Fibroblast of mammary gland (primary cell): Measurements from ENCODE around the gene ADCY1.

ENCODE experiments used
- DNase-seq: peaks from one replicate; pipeline ENCODE4 v3.0.0-alpha.2; 2010; ENCODE audit warnings: low read depth
- H3K4me3 ChIP-seq: 2 replicates; pipeline ENCODE4 v1.5.1; 2011; ENCODE audit warnings: low read depth, mild to moderate bottlenecking, low read length, moderate library complexity; ENCODE audit not compliant: control insufficient read depth
- TF ChIP-seq, protein P1 (sequence below): conservative IDR thresholded peaks from 2 replicates; pipeline ENCODE4 v1.5.1; 2011; ENCODE audit warnings: low read depth, low read length, inconsistent platforms; ENCODE audit not compliant: control insufficient read depth, insufficient read depth

Gene ADCY1

DNA sequence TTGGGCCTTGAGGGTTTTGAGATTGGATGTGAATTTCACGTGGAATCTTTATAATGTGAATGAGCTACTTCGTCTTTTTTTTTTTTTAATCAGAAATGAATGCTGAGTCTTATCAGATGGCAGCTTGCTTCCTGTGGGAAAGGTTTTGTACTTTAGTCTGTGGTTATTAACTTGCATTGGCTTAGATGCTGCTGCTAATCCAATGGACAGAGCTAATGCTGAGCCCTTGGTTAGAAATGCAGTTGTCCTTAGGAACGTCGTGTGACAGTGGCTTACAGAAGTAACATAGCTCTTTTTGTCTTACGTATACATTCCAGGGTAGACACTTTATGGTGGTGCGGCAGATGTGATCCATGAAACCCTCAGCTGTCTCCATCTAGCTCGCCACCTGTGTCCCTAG, 32.8 kb downstream of the ADCY1 start:
- DNase-seq = no peak
- TF ChIP-seq, protein P1, sequence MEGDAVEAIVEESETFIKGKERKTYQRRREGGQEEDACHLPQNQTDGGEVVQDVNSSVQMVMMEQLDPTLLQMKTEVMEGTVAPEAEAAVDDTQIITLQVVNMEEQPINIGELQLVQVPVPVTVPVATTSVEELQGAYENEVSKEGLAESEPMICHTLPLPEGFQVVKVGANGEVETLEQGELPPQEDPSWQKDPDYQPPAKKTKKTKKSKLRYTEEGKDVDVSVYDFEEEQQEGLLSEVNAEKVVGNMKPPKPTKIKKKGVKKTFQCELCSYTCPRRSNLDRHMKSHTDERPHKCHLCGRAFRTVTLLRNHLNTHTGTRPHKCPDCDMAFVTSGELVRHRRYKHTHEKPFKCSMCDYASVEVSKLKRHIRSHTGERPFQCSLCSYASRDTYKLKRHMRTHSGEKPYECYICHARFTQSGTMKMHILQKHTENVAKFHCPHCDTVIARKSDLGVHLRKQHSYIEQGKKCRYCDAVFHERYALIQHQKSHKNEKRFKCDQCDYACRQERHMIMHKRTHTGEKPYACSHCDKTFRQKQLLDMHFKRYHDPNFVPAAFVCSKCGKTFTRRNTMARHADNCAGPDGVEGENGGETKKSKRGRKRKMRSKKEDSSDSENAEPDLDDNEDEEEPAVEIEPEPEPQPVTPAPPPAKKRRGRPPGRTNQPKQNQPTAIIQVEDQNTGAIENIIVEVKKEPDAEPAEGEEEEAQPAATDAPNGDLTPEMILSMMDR = no peak
- no peak overlapping the region for H3K4me3 ChIP-seq

DNA sequence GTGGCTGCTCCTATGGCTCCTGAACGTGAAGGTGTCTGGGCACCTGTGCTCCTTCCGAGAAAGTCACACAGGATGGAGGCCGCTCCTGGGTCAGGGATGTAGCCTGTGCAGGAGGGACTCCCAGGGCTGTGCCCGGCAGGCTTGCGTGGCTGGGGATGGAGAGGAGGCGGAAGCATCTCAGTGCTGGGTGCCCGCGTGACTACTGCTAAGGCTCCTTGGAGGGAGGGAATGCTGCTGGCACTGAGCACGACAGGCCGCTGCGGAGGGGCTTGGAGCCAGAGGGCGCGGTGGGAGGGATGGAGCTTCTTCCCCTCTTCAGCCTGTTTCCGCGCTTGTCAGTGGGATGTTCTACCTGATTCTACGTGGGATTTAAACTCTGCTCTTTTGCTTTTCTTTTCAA, 35.0 kb downstream of the ADCY1 start:
- TF ChIP-seq, protein P1 = no peak
- no peak for DNase-seq
- no peak overlapping the region for H3K4me3 ChIP-seq

DNA sequence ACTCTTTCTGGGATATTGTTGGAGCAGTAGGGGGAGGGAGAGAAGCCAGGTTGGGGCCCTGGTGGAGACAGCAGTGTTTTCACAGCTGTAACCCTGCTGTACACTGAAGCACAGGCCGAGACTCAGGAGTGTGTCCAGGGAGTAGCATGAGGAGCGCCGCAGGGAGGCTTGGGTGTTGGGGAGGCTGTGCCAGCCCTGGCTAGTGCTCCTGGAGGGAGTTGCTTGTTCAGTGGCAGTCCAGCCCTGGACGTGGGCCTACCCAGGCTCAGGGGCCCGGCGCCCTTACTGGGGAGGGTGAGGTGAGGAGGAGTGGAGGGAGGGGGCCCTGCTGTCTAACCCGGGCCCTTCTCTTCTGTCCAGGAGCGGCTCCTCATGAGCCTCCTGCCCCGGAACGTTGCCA, 35.9 kb downstream of the ADCY1 start:
- DNase-seq = no peak
- TF ChIP-seq, protein P1 = no peak
- H3K4me3 ChIP-seq = no peak overlapping the region

DNA sequence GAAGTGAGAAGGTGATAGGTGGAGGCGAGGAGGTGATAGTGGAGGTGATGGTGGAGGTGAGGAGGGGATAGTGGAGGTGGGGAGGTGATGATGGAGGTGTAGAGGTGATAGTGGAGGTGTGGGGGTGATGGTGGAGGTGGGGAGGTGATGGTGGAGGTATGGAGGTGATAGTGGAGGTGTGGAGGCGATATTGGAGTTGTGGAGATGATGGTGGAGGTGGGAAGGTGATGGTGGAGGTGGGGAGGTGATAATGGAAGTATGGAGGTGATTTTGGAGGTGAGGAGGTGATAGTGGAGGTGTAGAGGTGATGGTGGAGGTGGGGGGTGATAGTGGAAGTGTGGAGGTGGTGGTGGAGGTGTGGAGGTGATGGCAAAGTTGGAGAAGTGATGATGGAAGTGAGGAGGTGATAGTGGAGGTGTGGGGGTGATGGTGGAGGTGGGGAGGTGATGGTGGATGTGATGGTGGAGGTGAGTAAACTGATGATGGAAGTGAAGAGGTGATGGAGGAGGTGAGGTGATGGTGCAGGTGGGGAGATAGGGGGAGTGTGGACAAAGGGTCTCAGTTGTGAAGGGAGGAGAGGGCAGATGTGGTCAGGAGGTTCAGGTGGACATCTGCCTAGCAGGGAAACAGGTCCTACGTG, 36.6 kb downstream of the ADCY1 start:
- TF ChIP-seq, protein P1 = no peak
- H3K4me3 ChIP-seq = no peak overlapping the region
- DNase-seq = no peak

DNA sequence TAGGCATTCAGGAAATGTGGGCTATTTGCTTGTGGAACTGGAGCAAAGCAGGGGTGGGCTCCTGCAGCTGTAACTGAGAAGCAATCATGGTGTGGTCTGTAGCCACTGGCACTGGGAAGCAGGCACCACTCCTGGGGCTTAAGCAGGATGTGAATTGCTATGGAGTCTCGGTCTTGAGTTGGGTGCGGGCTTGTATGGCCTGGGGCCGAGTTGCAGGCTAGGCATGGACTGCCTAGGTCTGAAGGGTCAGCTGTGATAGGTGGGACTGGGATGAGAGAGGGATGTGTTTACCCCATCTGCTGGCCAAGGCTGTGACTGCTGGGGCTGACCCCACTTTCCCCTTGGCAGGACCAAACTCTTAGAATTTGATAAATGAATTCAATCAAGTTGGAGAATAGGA, 43.0 kb downstream of the ADCY1 start:
- no peak overlapping the region for H3K4me3 ChIP-seq
- TF ChIP-seq, protein P1 = no peak
- DNase-seq = no peak

DNA sequence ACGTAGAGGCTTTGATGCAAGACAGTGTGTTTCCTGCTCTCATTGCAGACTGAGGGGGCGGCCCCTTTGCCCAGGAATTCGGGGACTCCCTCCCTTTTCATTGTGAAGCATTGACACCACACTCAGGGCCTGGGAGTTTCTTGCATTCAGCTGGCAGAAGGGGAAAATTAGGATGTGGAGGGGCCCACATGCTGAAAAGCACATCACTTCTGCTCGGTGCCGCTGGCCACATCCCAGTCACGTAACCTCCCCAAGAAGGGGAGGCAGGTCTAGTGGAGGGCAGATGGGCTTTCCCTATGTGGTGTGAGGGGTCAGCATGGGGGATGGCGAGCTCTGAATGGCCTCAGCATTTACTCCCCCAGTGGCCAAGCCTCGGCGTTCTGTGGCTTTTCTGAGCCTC, 47.9 kb downstream of the ADCY1 start:
- H3K4me3 ChIP-seq = no peak overlapping the region
- no peak for DNase-seq
- TF ChIP-seq, protein P1 = no peak

DNA sequence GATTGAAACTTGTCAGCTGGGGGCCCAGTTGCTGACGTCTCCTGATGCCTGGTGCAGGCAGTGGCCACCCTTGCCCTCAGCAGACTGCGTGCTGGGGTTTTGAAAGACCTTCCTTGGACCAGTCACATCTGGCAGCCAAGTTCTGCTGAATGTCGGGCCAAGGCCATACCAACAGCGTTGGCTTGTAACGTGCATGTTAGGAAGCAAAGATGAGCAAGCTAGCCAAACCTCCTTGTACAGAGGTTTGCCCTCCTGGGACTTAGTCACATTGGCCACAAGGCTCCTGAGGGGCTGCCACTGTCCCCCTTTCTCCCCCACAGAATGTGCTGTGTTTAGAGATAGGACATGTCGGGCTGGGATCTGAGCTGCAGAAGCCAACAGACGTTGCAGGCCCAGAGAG, 49.0 kb downstream of the ADCY1 start:
- TF ChIP-seq, protein P1 = no peak
- no peak for DNase-seq
- no peak overlapping the region for H3K4me3 ChIP-seq
